Keratinocyte (primary cell): ENCODE measurements around the gene AGXT2. TPM values are rescaled to one million over a fixed set of nuclear protein-coding genes. Genes with fewer than 3 reads are reported as not detected.

ENCODE experiments used
- DNase-seq: peaks from one replicate; pipeline ENCODE4 v3.0.0-alpha.2; 2011; ENCODE audit warnings: low read depth, missing footprints, low spot score
- FAIRE-seq: peaks from 2 replicates; lab custom pipeline; 2011; peaks lifted over from hg19 to GRCh38; lab: Jason Lieb, UNC
- H2AFZ ChIP-seq: 2 replicates; pipeline ENCODE4 v1.6.0; 2012; ENCODE audit warnings: low read length, control low read depth, inconsistent platforms; ENCODE audit not compliant: control insufficient read depth
- H3K27ac ChIP-seq: 2 replicates; pipeline ENCODE4 v1.5.1; 2011; ENCODE audit warnings: low read length; ENCODE audit not compliant: control insufficient read depth, insufficient read depth
- H3K27me3 ChIP-seq: 3 replicates; pipeline ENCODE4 v1.6.0; 2011; ENCODE audit warnings: low read length; ENCODE audit not compliant: control insufficient read depth, insufficient read depth; ENCODE audit errors: extremely low read depth
- H3K36me3 ChIP-seq, 2 experiments: 2 replicates in 1 of 2; 3 replicates in 1 of 2; pipeline ENCODE4 v1.5.1; 2011; ENCODE audit warnings: low read length in 2 of 2, mild to moderate bottlenecking in 1 of 2; ENCODE audit not compliant: control insufficient read depth in 2 of 2, insufficient read depth in 2 of 2; ENCODE audit errors: extremely low read depth in 1 of 2
- H3K4me1 ChIP-seq: 3 replicates; pipeline ENCODE4 v1.5.1; 2011; ENCODE audit warnings: low read length; ENCODE audit not compliant: control insufficient read depth, insufficient read depth; ENCODE audit errors: extremely low read depth
- H3K4me2 ChIP-seq: 3 replicates; pipeline ENCODE4 v1.6.0; 2011; ENCODE audit warnings: low read depth, low read length; ENCODE audit not compliant: control insufficient read depth, insufficient read depth; ENCODE audit errors: extremely low read depth
- H3K4me3 ChIP-seq, 3 experiments: fragments of 200-600 bp in 1 of 3; sonication (generic) in 1 of 3; 2 replicates in 2 of 3; 3 replicates in 1 of 3; pipeline ENCODE4 v1.5.1; 2011 to 2016; ENCODE audit warnings: low read length in 3 of 3, mild to moderate bottlenecking in 3 of 3, control low read depth in 2 of 3, inconsistent platforms in 1 of 3, low read depth in 1 of 3, mixed read lengths in 1 of 3, mixed run types in 1 of 3, moderate library complexity in 1 of 3; ENCODE audit not compliant: control insufficient read depth in 2 of 3, insufficient read depth in 2 of 3; ENCODE audit errors: extremely low read depth in 1 of 3
- H3K79me2 ChIP-seq: 2 replicates; pipeline ENCODE4 v1.6.0; 2012; ENCODE audit warnings: low read length; ENCODE audit not compliant: control insufficient read depth, insufficient read depth
- H3K9ac ChIP-seq: 3 replicates; pipeline ENCODE4 v1.6.0; 2011; ENCODE audit warnings: low read length; ENCODE audit not compliant: control insufficient read depth, insufficient read depth; ENCODE audit errors: extremely low read depth
- H3K9me1 ChIP-seq: 3 replicates; pipeline ENCODE4 v1.6.0; 2011; ENCODE audit warnings: low read length; ENCODE audit not compliant: control insufficient read depth, insufficient read depth; ENCODE audit errors: extremely low read depth
- H3K9me3 ChIP-seq: 2 replicates; pipeline ENCODE4 v1.5.1; 2012; ENCODE audit warnings: low read depth, low read length; ENCODE audit not compliant: control insufficient read depth
- H4K20me1 ChIP-seq: 3 replicates; pipeline ENCODE4 v1.6.0; 2011; ENCODE audit warnings: low read length; ENCODE audit not compliant: control insufficient read depth, insufficient read depth; ENCODE audit errors: extremely low read depth
- EZH2 ChIP-seq: IDR thresholded peaks from one replicate; pipeline ENCODE4 v1.6.1; 2012; ENCODE audit warnings: inconsistent platforms, mild to moderate bottlenecking, low read length, moderate library complexity
- dilution Hi-C: fragments of 300-500 bp; cut with MboI; formaldehyde crosslinking; loops from one replicate; pipeline ENCODE4 v1.7.0; 2020; ENCODE audit warnings: low sequenced_read_pairs; ENCODE audit not compliant: extremely low pct_ligation_motif_present
- polyA plus RNA-seq, 5 experiments: library from polyadenylated mRNA; depleted of rRNA in 3 of 5; stranded (reverse) in 3 of 5; stranded (forward) in 1 of 5; unstranded in 1 of 5; fragments of >200 nt; gene quantifications; 1 replicate in 1 of 5; 2 replicates in 3 of 5; 3 replicates in 1 of 5; pipeline versions ENCODE4 v1.2.1 to v1.2.3, GENCODE V29; 2011 to 2012; ENCODE audit warnings: missing spikeins in 2 of 5, low read depth in 1 of 5, low replicate concordance in 1 of 5
- TF ChIP-seq, protein P1 (sequence below), 3 experiments: IDR thresholded peaks in 1 of 3; conservative IDR thresholded peaks in 1 of 3; optimal IDR thresholded peaks in 1 of 3; 2 replicates in 2 of 3; 3 replicates in 1 of 3; pipeline versions ENCODE3 to v1.5.1; 2011; ENCODE audit warnings: low read length in 3 of 3, mild to moderate bottlenecking in 3 of 3, moderate library complexity in 2 of 3, control low read depth in 1 of 3, inconsistent platforms in 1 of 3; ENCODE audit not compliant: insufficient read depth in 2 of 3; ENCODE audit errors: extremely low read depth in 1 of 3

The AGXT2 gene
- polyA plus RNA-seq, 1 donor (not counting 4 experiments of a cell fraction or from before 2014, with no cell fraction given), result not detected

DNA sequence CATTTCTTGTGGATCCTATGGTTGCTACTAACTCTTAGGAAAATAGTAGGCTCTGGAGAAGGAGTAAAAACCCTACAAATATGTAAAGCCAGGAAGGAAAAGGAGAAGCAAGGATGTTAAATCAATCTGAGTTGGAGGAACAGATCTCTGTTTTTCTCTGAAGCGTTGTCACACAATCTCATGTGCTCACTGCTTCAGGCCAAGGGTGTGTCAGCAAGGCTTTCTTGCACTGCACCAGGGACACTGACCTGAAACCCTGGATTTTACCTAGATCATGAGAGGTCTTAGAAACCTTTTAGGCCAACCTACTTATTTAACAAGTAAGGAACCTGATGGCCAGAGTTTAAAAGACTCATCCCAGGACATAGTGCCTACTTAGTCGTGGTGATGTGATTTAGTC, 12.5 kb upstream of the AGXT2 start:
- dilution Hi-C loops, result no loop called here
- Histone ChIP-seq H3K27ac (no peak overlapping the region), H3K4me2 (no peak overlapping the region), H3K4me3 (no peak overlapping the region), H4K20me1 (no peaks in the 10 kb centered on the region), H3K4me1 (no peaks in the 10 kb centered on the region), H3K9ac (no peak overlapping the region), H3K9me3 (no peaks in the 10 kb centered on the region), H3K9me1 (no peaks in the 10 kb centered on the region), H3K36me3 (no peaks in the 10 kb centered on the region), H2AFZ (no peak overlapping the region), H3K27me3 (no peaks in the 10 kb centered on the region), H3K79me2 (no peaks in the 10 kb centered on the region)
- FAIRE-seq, result no peak
- TF ChIP-seq, protein P1, sequence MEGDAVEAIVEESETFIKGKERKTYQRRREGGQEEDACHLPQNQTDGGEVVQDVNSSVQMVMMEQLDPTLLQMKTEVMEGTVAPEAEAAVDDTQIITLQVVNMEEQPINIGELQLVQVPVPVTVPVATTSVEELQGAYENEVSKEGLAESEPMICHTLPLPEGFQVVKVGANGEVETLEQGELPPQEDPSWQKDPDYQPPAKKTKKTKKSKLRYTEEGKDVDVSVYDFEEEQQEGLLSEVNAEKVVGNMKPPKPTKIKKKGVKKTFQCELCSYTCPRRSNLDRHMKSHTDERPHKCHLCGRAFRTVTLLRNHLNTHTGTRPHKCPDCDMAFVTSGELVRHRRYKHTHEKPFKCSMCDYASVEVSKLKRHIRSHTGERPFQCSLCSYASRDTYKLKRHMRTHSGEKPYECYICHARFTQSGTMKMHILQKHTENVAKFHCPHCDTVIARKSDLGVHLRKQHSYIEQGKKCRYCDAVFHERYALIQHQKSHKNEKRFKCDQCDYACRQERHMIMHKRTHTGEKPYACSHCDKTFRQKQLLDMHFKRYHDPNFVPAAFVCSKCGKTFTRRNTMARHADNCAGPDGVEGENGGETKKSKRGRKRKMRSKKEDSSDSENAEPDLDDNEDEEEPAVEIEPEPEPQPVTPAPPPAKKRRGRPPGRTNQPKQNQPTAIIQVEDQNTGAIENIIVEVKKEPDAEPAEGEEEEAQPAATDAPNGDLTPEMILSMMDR (optimal IDR thresholded peaks at IDR 0.05 in 1 of 3, IDR thresholded peaks at IDR 0.05 in 1 of 3, conservative IDR thresholded peaks at IDR 0.05 in 1 of 3; ENCODE audit: extremely low read depth in 1 of 3, insufficient read depth in 2 of 3, low read length in 3 of 3), result no peak
- no peak for TF ChIP-seq EZH2
- no peak for DNase-seq

- Histone ChIP-seq H3K27ac (no peak overlapping the region), H3K27me3 (no peaks in the 10 kb centered on the region), H4K20me1 (no peaks in the 10 kb centered on the region), H3K4me3 (no peak overlapping the region), H3K36me3 (no peaks in the 10 kb centered on the region), H3K9me1 (no peaks in the 10 kb centered on the region), H3K4me2 (no peak overlapping the region), H3K79me2 (no peaks in the 10 kb centered on the region), H3K9ac (no peak overlapping the region), H3K9me3 (no peaks in the 10 kb centered on the region), H2AFZ (no peak overlapping the region), H3K4me1 (no peaks in the 10 kb centered on the region)
- TF ChIP-seq EZH2, result no peak
- TF ChIP-seq, protein P1 (optimal IDR thresholded peaks at IDR 0.05 in 1 of 3, IDR thresholded peaks at IDR 0.05 in 1 of 3, conservative IDR thresholded peaks at IDR 0.05 in 1 of 3; ENCODE audit: extremely low read depth in 1 of 3, insufficient read depth in 2 of 3, low read length in 3 of 3), result no peak
- DNase-seq (no peak), FAIRE-seq (no peak)
- dilution Hi-C loops, result no loop called here
Measured at GRCh38 chr5:35059251-35059650, 11.5 kb upstream of the AGXT2 start.
